Gastrocnemius medialis (tissue), 4 donors: Measurements from ENCODE around the gene ADAM12. TPM values are rescaled to one million over a fixed set of nuclear protein-coding genes. Genes with fewer than 3 reads are reported as not detected.
"Not testable (repeated sequence)": the region's sequence is repeated elsewhere in the genome, so short reads cannot be mapped to it uniquely, and the experiment has no call there.

Experiments used
- ATAC-seq, 2 donors: fragments of 150-250 bp; one replicate each; pipeline ENCODE4 v1.9.1; 2016
- DNase-seq, 2 donors: peaks; one replicate each; pipeline ENCODE4 v3.0.0-alpha.2; 2019
- H3K27ac ChIP-seq, 4 donors: fragments of 200-600 bp; sonication (generic); 1 replicate in 1 of 4; 2 replicates in 3 of 4; pipeline ENCODE4 v1.5.1; 2016 to 2018; ENCODE audit warnings: mild to moderate bottlenecking in 2 of 4, moderate library complexity in 1 of 4
- H3K27me3 ChIP-seq, 3 donors: fragments of 200-600 bp; sonication (generic) in 2 of 3; 1 replicate in 1 of 3; 2 replicates in 2 of 3; pipeline versions ENCODE4 v1.5.1 to v1.6.0; 2016 to 2019; ENCODE audit warnings: mild to moderate bottlenecking in 1 of 3, moderate library complexity in 1 of 3
- H3K36me3 ChIP-seq, 2 donors: fragments of 200-600 bp; sonication (generic) in 1 of 2; one replicate each; pipeline ENCODE4 v1.5.1; 2017 to 2018
- H3K4me1 ChIP-seq, 2 donors: fragments of 200-600 bp; sonication (generic) in 1 of 2; one replicate each; pipeline ENCODE4 v1.5.1; 2016 to 2017; ENCODE audit warnings: mild to moderate bottlenecking in 2 of 2
- H3K4me3 ChIP-seq, 4 donors: fragments of 200-600 bp; sonication (generic) in 3 of 4; 1 replicate in 1 of 4; 2 replicates in 3 of 4; pipeline ENCODE4 v1.5.1; 2016 to 2019; ENCODE audit warnings: mild to moderate bottlenecking in 2 of 4
- H3K9me3 ChIP-seq, 3 donors: fragments of 200-600 bp; sonication (generic) in 2 of 3; 1 replicate in 1 of 3; 2 replicates in 2 of 3; pipeline ENCODE4 v1.5.1; 2016 to 2019
- POLR2A ChIP-seq, 2 donors: fragments of 450-650 bp; IDR thresholded peaks; one replicate each; pipeline ENCODE4 v1.6.1; 2017; ENCODE audit warnings: antibody characterized with exemption in 2 of 2, mild to moderate bottlenecking in 2 of 2, moderate library complexity in 2 of 2
- in situ Hi-C, 4 donors: fragments of 200-750 bp; cut with MboI; loops; one replicate each; pipeline versions ENCODE4 v1.15.0 to v1.8.0; 2017; ENCODE audit warnings: low sequenced_read_pairs in 4 of 4
- intact Hi-C: fragments of 100-400 bp; cut with DNase I; formaldehyde crosslinking; loops from one replicate; pipeline ENCODE4 v1.15.1; 2023; ENCODE audit warnings: low total_unique reads
- total RNA-seq, 4 donors: library from RNA; depleted of rRNA; stranded (reverse); fragments of >200 nt; gene quantifications; one replicate each; pipeline versions ENCODE4 v1.1.0 to v1.2.3, GENCODE V29; 2016
- TF ChIP-seq, protein P1 (sequence below), 5 experiments: fragments of 450-650 bp in 3 of 5; fragments of 200-600 bp in 2 of 5; sonication (generic) in 2 of 5; IDR thresholded peaks in 4 of 5; conservative IDR thresholded peaks in 1 of 5; 1 replicate in 4 of 5; 2 replicates in 1 of 5; pipeline ENCODE4 v1.5.1; 2016 to 2019; ENCODE audit warnings: antibody characterized with exemption in 5 of 5, mild to moderate bottlenecking in 3 of 5, moderate library complexity in 3 of 5

ADAM12 gene
- total RNA-seq, 4 donors from 2014 or later, result 0.10 TPM; not detected in 3

DNA sequence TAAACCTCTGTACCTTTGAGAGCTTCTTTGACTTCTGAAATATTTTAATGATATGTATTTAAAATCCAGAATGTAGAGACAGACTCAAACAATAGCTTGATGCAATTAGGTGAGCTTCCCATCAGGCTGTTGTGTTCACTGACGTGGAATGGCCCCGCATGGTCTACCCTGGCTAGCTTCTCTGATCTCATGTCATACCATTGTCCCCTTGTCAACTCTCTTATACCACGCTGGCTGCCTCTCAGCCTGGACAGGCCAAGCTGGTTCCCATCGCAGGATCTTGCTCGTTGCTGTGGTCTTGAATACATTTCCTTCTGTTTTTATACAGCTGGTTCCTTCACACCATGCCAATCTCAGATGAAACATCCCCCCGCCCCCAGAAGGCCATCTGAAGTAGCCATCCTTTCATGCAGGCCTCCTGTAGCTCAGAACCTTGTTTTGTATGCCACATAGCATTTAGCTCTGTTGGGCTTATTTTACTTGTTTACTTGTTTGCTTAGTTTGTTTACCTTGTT lies 407.7 kb downstream of the ADAM12 start:
- DNase-seq, result no peak
- Histone ChIP-seq H3K4me1 (no peaks in the 10 kb centered on the region), H3K4me3 (no peak overlapping the region), H3K27me3 (no peaks in the 10 kb centered on the region), H3K36me3 (no peaks in the 10 kb centered on the region), H3K27ac (no peak overlapping the region), H3K9me3 (no peaks in the 10 kb centered on the region)
- ATAC-seq, result no peak
- in situ Hi-C loops, result loop anchor here (5.0 to 25.0 kb wide), 4 partner anchors 407 to 532 kb away; partner anchors contain the start of gene ADAM12 (in 1 of the 4)
- TF ChIP-seq, protein P1, sequence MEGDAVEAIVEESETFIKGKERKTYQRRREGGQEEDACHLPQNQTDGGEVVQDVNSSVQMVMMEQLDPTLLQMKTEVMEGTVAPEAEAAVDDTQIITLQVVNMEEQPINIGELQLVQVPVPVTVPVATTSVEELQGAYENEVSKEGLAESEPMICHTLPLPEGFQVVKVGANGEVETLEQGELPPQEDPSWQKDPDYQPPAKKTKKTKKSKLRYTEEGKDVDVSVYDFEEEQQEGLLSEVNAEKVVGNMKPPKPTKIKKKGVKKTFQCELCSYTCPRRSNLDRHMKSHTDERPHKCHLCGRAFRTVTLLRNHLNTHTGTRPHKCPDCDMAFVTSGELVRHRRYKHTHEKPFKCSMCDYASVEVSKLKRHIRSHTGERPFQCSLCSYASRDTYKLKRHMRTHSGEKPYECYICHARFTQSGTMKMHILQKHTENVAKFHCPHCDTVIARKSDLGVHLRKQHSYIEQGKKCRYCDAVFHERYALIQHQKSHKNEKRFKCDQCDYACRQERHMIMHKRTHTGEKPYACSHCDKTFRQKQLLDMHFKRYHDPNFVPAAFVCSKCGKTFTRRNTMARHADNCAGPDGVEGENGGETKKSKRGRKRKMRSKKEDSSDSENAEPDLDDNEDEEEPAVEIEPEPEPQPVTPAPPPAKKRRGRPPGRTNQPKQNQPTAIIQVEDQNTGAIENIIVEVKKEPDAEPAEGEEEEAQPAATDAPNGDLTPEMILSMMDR (IDR thresholded peaks at IDR 0.05 in 4 of 5, conservative IDR thresholded peaks at IDR 0.05 in 1 of 5), result no peak
- no peak for TF ChIP-seq POLR2A (IDR thresholded peaks at IDR 0.05)
- intact Hi-C loops, result loop anchor here (10.0 kb wide), 2 partner anchors 524 to 1874 kb away; no protein-coding TSS in a partner anchor

DNA sequence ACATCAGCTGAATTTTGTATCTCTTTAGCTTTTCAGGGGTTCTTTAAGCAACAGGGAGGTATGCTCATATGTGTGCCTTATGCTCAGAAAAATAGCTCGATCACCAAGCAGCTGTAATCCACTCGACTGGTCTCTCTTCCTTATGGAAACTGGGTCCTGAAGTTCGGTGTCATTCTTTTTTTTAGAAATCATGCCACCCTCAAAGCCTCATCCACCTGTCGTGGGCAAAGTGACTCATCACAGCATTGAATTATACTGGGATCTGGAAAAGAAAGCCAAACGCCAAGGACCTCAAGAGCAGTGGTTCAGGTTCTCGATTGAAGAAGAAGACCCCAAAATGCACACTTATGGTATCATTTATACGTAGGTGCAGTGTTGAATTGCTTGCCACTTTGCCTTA lies 408.3 kb downstream of the ADAM12 start:
- Histone ChIP-seq H3K27me3 (no peaks in the 10 kb centered on the region), H3K4me3 (no peak overlapping the region), H3K4me1 (no peaks in the 10 kb centered on the region), H3K9me3 (no peaks in the 10 kb centered on the region), H3K27ac (no peak overlapping the region), H3K36me3 (no peaks in the 10 kb centered on the region)
- DNase-seq (no peak), ATAC-seq (no peak)
- TF ChIP-seq POLR2A (IDR thresholded peaks at IDR 0.05), result no peak
- TF ChIP-seq, protein P1 (IDR thresholded peaks at IDR 0.05 in 4 of 5, conservative IDR thresholded peaks at IDR 0.05 in 1 of 5), result no peak
- intact Hi-C loops, result loop anchor here (10.0 kb wide), 2 partner anchors 525 to 1875 kb away; no protein-coding TSS in a partner anchor
- in situ Hi-C loops, result loop anchor here (5.0 to 25.0 kb wide), 4 partner anchors 407 to 532 kb away; partner anchors contain the start of gene ADAM12 (in 1 of the 4)

DNA sequence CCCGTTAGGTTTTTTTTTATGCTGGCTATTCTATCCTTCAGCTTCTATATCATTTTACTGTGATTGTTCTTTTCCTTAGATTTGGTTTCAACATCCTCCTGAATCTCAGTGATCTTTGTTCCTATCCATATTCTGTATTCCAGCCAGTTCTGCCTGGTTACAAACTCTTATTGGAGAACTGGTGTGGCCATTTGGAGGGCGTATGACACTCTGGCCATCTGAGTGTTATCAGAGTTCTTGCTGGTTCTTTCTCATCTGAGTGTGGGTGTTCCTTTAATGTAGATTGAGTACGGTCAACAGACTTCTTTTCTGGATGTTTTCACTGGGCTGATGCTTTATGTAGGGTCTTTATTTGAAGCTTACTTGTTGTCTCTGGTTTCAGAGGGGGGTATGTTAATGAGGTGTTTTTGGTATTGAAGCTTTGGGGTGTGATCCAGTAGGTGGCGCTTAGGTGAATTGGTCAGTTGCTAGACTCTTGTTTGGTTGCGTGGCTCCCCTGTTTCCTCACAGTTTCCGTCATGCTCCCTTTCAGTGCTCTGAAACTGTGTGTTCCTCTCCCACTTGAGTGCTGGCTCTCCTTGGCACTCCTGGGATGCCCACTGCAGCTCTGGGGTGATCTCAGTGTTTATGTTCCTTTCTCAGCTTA lies 411.2 kb downstream of the ADAM12 start:
- no peaks in the 10 kb centered on the region for H3K27me3 ChIP-seq
- in situ Hi-C loops, result loop anchor here in 3 of 4 donors (25.0 kb wide), 2 partner anchors 410 to 535 kb away; partner anchors contain the start of gene ADAM12 (in 1 of the 3)
- TF ChIP-seq, protein P1 (IDR thresholded peaks at IDR 0.05 in 4 of 5, conservative IDR thresholded peaks at IDR 0.05 in 1 of 5), result no peak
- no peak for TF ChIP-seq POLR2A (IDR thresholded peaks at IDR 0.05)
- no peak overlapping the region for H3K4me3 ChIP-seq
- no peaks in the 10 kb centered on the region for H3K4me1 ChIP-seq
- DNase-seq (no peak), ATAC-seq (no peak)
- intact Hi-C loops, result no loop called here
- H3K36me3 ChIP-seq, result no peaks in the 10 kb centered on the region
- no peaks in the 10 kb centered on the region for H3K9me3 ChIP-seq
- no peak overlapping the region for H3K27ac ChIP-seq

DNA sequence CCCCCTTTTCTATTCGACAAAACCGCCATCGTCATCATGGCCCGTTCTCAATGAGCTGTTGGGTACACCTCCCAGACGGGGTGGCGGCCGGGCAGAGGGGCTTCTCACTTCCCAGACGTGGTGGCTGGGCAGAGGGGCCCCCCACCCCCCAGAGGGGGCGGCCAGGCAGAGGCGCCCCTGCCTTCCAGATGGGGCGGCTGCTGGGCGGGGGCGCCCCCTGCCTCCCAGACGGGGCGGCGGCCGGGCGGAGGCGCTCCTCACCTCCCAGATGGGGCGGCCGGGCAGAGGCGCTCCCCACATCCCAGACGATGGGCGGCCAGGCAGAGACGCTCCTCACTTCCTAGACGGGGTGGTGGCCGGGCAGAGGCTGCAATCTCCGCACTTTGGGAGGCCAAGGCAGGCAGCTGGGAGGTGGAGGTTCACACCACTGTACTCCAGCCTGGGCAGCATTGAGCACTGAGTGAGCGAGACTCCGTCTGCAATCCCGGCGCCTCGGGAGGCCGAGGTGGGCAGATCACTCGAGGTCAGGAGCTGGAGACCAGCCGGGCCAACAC lies 418.1 kb downstream of the ADAM12 start:
- H3K4me3 ChIP-seq, H3K27me3 ChIP-seq, intact Hi-C loops, H3K27ac ChIP-seq, H3K36me3 ChIP-seq, in situ Hi-C loops, H3K9me3 ChIP-seq, ATAC-seq, DNase-seq, H3K4me1 ChIP-seq: not testable (repeated sequence)

DNA sequence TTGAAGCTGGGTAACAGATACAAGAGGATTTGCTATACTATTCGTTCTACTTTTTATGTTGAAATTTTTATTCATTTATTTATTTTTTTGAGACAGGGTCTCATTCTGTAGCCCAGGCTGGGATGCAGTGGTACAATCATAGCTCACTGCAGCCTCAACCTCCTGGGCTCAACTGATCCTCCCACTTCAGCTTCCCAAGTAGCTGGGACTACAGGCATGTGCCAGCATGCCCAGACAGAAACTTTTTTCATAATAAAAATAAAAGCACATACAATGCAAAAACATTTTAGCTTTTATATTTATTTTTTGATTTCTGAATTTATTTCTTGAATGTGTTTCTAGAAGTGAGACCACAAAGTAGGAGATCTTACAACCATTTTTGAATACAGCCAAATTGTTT lies 420.7 kb downstream of the ADAM12 start:
- Histone ChIP-seq H3K27me3 (no peaks in the 10 kb centered on the region), H3K9me3 (no peaks in the 10 kb centered on the region), H3K27ac (no peak overlapping the region), H3K4me1 (no peaks in the 10 kb centered on the region), H3K4me3 (no peak overlapping the region), H3K36me3 (no peaks in the 10 kb centered on the region)
- in situ Hi-C loops, result no loop called here
- TF ChIP-seq, protein P1 (IDR thresholded peaks at IDR 0.05 in 4 of 5, conservative IDR thresholded peaks at IDR 0.05 in 1 of 5), result no peak
- no peak for TF ChIP-seq POLR2A (IDR thresholded peaks at IDR 0.05)
- no peak for ATAC-seq
- intact Hi-C loops, result no loop called here
- DNase-seq, result no peak
